ENCODE data around the gene AMY2A. TPM values are rescaled to one million over a fixed set of nuclear protein-coding genes. Genes with fewer than 3 reads are reported as not detected.

AMY2A gene
- total RNA-seq, 1 donor from 2014 or later = not detected

Other genes starting within 250 kb of the AMY2A start
- 35.4 TPM for gene RNPC3, start 91.7 kb upstream of the AMY2A start, total RNA-seq
- 25.4 TPM for gene AMY2B, start 45.8 kb upstream of the AMY2A start, total RNA-seq
- gene AMY1A, start 38.3 kb downstream of the AMY2A start, total RNA-seq = 1.6 TPM
- gene AMY1B, start 78.8 kb downstream of the AMY2A start, total RNA-seq = 4.1 TPM
- 8.7 TPM for gene AMY1C, start 132.5 kb downstream of the AMY2A start, total RNA-seq

All from upper lobe of right lung (tissue), 1 donor.